Tibial nerve (tissue), 4 donors: ENCODE data around the gene GPI.

ENCODE experiments used
- CTCF ChIP-seq, 5 experiments: fragments of 200-600 bp in 3 of 5; fragments of 450-650 bp in 2 of 5; sonication (generic) in 3 of 5; IDR thresholded peaks; one replicate each; pipeline ENCODE4 v1.5.1; 2016 to 2019; ENCODE audit warnings: antibody characterized with exemption in 5 of 5, mild to moderate bottlenecking in 3 of 5, moderate library complexity in 2 of 5
- EP300 ChIP-seq, 2 donors: sonication (generic); formaldehyde crosslinking; IDR thresholded peaks; one replicate each; pipeline ENCODE4 v1.6.1; 2017; ENCODE audit warnings: antibody characterized with exemption in 2 of 2, mild to moderate bottlenecking in 1 of 2
- POLR2A ChIP-seq, 2 donors: fragments of 450-650 bp; IDR thresholded peaks; one replicate each; pipeline ENCODE4 v1.6.1; 2017; ENCODE audit warnings: antibody characterized with exemption in 2 of 2, mild to moderate bottlenecking in 2 of 2, moderate library complexity in 2 of 2

GRCh38 chr19:34430738-34431625 lies 66.0 kb downstream of the GPI start:
- TF ChIP-seq CTCF (IDR thresholded peaks at IDR 0.05) (peak in 4 of 5 experiments; percentile 41 to 51 (median 44)), POLR2A (IDR thresholded peaks at IDR 0.05) (no peak), EP300 (IDR thresholded peaks at IDR 0.05) (no peak)
